Measurements from ENCODE around the gene MRTFA. TPM values are rescaled to one million over a fixed set of nuclear protein-coding genes. Genes with fewer than 3 reads are reported as not detected.

MRTFA gene
- total RNA-seq, 6 donors from 2014 or later, result 47.9 to 178 (median 61.3) TPM

DNA sequence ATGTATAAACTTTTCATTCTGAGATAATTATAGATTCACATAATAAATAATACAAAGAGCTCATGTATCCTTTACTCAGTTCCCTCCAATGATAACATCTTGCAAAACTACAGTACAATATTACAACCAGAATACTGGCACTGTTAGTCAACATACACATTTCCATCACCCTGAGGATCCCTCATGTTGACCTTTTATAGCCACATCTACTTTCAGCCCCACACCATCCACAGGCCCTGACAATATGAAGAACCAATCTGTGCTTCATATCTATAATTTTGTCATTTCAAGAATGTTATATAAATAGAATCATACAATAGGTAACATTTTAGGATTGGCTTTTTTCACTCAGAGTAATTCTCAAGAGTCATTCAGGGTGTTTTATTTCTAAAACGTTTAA lies 115.5 kb downstream of the MRTFA start:
- Histone ChIP-seq H3K4me1 (peaks cover 6 to 19% (median 13%) of the 10 kb centered on the region in 4 donors), H3K9me3 (no peaks in the 10 kb centered on the region), H3K4me3 (no peak overlapping the region), H3K36me3 (peaks cover 0 to 4% (median 0%) of the 10 kb centered on the region in 4 donors), H3K27ac (no peak overlapping the region), H3K27me3 (no peaks in the 10 kb centered on the region)
- WGBS, 2 donors, result 63 to 68% methylated on average over 1 of the region's 1 CpG
- TF ChIP-seq POLR2A (IDR thresholded peaks at IDR 0.05) (no peak), EP300 (IDR thresholded peaks at IDR 0.05) (no peak), POLR2AphosphoS5 (IDR thresholded peaks at IDR 0.05) (no peak)
- ATAC-seq (ENCODE audit: low FRiP score in 2 of 2), result no peak
- no peak for DNase-seq

DNA sequence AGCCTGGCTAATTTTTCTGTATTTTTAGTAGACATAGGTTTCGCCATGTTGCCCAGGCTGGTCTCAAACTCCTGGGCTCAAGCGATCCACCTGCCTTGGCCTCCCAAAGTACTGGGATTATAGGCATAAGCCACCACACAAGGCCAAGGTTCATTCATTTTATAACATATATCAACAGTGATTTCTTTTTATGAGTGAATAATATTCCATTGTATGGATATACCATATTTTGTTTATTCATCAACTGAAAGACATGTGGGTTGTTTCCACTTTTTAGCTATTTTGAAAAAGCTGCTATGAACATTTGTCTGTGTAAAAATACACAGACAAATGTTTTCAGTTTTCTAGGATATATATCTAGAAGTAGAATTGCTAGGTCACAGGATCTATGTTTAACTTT lies 116.0 kb downstream of the MRTFA start:
- ATAC-seq (ENCODE audit: low FRiP score in 2 of 2) (no peak), DNase-seq (no peak)
- 97 to 100% methylated on average over 2 of the region's 2 CpGs for WGBS, 2 donors
- peaks cover 6 to 17% (median 11%) of the 10 kb centered on the region in 4 donors for H3K4me1 ChIP-seq
- H3K36me3 ChIP-seq, result peaks cover 0 to 4% (median 0%) of the 10 kb centered on the region in 4 donors
- no peaks in the 10 kb centered on the region for H3K9me3 ChIP-seq
- H3K27ac ChIP-seq, result no peak overlapping the region
- H3K4me3 ChIP-seq, result no peak overlapping the region
- TF ChIP-seq POLR2AphosphoS5 (IDR thresholded peaks at IDR 0.05) (no peak), EP300 (IDR thresholded peaks at IDR 0.05) (no peak)
- TF ChIP-seq, protein P1, sequence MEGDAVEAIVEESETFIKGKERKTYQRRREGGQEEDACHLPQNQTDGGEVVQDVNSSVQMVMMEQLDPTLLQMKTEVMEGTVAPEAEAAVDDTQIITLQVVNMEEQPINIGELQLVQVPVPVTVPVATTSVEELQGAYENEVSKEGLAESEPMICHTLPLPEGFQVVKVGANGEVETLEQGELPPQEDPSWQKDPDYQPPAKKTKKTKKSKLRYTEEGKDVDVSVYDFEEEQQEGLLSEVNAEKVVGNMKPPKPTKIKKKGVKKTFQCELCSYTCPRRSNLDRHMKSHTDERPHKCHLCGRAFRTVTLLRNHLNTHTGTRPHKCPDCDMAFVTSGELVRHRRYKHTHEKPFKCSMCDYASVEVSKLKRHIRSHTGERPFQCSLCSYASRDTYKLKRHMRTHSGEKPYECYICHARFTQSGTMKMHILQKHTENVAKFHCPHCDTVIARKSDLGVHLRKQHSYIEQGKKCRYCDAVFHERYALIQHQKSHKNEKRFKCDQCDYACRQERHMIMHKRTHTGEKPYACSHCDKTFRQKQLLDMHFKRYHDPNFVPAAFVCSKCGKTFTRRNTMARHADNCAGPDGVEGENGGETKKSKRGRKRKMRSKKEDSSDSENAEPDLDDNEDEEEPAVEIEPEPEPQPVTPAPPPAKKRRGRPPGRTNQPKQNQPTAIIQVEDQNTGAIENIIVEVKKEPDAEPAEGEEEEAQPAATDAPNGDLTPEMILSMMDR (IDR thresholded peaks at IDR 0.05), result no peak
- H3K27me3 ChIP-seq, result no peaks in the 10 kb centered on the region

DNA sequence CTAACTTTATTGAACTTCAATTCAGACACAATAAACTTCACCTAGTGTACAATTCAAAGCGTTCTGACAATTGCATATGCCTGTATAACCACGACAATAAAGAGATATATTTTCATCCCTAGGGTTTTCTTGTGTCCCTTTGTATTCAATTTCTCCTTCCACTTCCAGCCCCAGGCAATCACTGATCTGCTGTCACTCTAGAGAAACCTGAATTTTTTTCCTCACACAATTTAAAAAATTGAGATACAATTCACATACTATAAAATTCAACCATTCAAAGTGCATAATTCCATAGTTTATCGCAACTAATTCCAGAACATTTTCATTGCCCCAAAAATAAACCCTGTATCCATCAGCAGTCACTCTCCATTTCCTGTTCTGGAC lies 116.6 kb downstream of the MRTFA start:
- Histone ChIP-seq H3K4me1 (peaks cover 6 to 12% (median 8%) of the 10 kb centered on the region in 4 donors), H3K9me3 (no peaks in the 10 kb centered on the region), H3K4me3 (no peak overlapping the region), H3K27ac (no peak overlapping the region), H3K36me3 (peaks cover 0 to 4% (median 0%) of the 10 kb centered on the region in 4 donors), H3K27me3 (no peaks in the 10 kb centered on the region)
- ATAC-seq (ENCODE audit: low FRiP score in 2 of 2), result no peak
- WGBS, 2 donors, result 90 to 93% methylated on average over 3 of the region's 3 CpGs
- DNase-seq, result no peak
- TF ChIP-seq, protein P1 (IDR thresholded peaks at IDR 0.05), result no peak
- TF ChIP-seq POLR2A (IDR thresholded peaks at IDR 0.05) (no peak), EP300 (IDR thresholded peaks at IDR 0.05) (no peak), POLR2AphosphoS5 (IDR thresholded peaks at IDR 0.05) (no peak)

DNA sequence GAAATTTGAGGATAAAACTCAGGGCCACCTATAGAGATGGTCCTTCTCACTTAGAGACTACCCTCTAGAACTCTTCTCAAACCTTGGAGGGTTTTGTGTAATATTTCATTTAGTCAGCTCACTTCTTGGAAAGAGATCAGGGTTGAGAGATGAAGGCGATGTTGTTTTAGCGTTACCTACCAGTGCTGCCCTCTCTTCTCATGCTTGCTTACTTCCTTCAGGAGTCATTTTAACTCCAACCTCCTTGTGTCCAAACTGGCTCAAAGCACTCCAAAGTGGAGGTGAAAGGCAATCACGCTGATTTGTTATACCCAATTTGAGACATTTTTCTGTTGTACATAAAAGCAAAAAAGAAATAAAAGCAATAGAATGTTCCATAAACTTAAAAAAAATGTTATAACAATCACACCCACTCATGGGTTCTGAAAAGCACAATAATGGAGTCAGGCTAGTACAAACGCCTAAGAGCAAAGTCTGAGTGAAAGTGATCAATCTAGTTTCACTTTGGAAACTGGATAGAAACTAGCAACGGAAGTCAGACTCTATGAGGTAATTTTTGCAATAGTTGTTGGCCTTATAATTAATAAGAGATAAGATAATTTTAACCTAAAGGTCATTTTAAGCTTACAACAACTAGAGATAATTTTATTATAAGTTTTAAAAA lies 117.1 kb downstream of the MRTFA start:
- DNase-seq (no peak), ATAC-seq (ENCODE audit: low FRiP score in 2 of 2) (no peak)
- Histone ChIP-seq H3K4me1 (peaks cover under 1 to 7% (median 4%) of the 10 kb centered on the region in 4 donors), H3K36me3 (peaks cover 0 to 4% (median 0%) of the 10 kb centered on the region in 4 donors), H3K9me3 (no peaks in the 10 kb centered on the region), H3K27ac (no peak overlapping the region), H3K4me3 (no peak overlapping the region), H3K27me3 (no peaks in the 10 kb centered on the region)
- WGBS, 2 donors, result 62 to 63% methylated on average over 5 of the region's 5 CpGs
- TF ChIP-seq POLR2A (IDR thresholded peaks at IDR 0.05), result no peak
- TF ChIP-seq, protein P1 (IDR thresholded peaks at IDR 0.05), result no peak
- no peak for TF ChIP-seq EP300 (IDR thresholded peaks at IDR 0.05)
- no peak for TF ChIP-seq POLR2AphosphoS5 (IDR thresholded peaks at IDR 0.05)

DNA sequence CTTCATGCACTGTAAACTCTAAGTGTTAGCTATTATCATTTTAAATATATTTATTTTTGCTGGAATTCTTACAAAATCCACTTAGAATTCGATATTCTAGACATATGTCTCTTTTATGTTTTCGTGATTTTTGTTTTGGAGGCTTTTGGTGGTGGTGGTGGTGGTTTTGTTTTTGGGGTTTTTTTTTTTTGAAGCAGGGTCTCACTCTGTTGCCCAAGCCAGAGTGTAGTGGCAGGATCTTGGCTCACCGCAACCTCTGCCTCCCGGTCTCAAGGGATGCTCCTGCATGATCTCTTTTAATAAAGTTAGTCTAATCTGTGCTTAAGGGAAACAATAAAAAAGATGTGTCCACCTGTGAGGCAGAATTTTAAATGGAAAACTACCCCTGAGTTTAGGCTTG lies 117.7 kb downstream of the MRTFA start:
- H3K4me3 ChIP-seq, result no peak overlapping the region
- no peak for DNase-seq
- no peaks in the 10 kb centered on the region for H3K27me3 ChIP-seq
- ATAC-seq (ENCODE audit: low FRiP score in 2 of 2), result no peak
- H3K36me3 ChIP-seq, result peaks cover 0 to 4% (median 0%) of the 10 kb centered on the region in 4 donors
- H3K9me3 ChIP-seq, result no peaks in the 10 kb centered on the region
- TF ChIP-seq POLR2AphosphoS5 (IDR thresholded peaks at IDR 0.05) (no peak), EP300 (IDR thresholded peaks at IDR 0.05) (no peak), POLR2A (IDR thresholded peaks at IDR 0.05) (no peak)
- TF ChIP-seq, protein P1 (IDR thresholded peaks at IDR 0.05), result no peak
- H3K4me1 ChIP-seq, result peaks cover 0 to 1% (median 0%) of the 10 kb centered on the region in 4 donors
- no peak overlapping the region for H3K27ac ChIP-seq
- 85 to 89% methylated on average over 4 of the region's 4 CpGs for WGBS, 2 donors
